Measurements from ENCODE around the gene KRTAP5-9. TPM values are rescaled to one million over a fixed set of nuclear protein-coding genes. Genes with fewer than 3 reads are reported as not detected.
"Not testable (repeated sequence)": the region's sequence is repeated elsewhere in the genome, so short reads cannot be mapped to it uniquely, and the experiment has no call there.

KRTAP5-9 gene, protein sequence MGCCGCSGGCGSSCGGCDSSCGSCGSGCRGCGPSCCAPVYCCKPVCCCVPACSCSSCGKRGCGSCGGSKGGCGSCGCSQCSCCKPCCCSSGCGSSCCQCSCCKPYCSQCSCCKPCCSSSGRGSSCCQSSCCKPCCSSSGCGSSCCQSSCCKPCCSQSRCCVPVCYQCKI
- total RNA-seq (2014; rRNA removed; shearing (Covaris generic)) = not detected in 2 replicates

DNA sequence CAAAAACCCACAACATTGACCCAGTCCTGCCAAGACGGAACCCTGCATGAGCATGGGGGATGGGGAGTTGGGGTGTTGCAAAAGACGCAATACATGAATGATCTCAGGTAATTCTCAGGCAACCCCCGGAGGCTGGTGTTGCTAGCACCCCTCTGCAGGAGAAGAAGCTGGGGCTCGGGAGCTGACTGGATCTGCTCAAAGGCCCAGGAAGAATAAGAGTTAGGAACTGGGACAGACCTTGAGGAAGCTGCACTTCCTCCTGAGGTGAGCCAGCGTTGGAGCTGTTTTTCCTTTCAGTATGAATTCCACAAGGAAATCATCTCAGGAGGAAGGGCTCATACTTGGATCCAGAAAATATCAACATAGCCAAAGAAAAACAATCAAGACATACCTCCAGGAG lies at the start of gene KRTAP5-9:
KRTAP5-9 (plus strand) TSS at position 301 of the 400 bp plus-strand sequence. CDS start 238 bp downstream, outside the sequence.
- no peak for DNase-seq (ENCODE audit: low read depth)

DNA sequence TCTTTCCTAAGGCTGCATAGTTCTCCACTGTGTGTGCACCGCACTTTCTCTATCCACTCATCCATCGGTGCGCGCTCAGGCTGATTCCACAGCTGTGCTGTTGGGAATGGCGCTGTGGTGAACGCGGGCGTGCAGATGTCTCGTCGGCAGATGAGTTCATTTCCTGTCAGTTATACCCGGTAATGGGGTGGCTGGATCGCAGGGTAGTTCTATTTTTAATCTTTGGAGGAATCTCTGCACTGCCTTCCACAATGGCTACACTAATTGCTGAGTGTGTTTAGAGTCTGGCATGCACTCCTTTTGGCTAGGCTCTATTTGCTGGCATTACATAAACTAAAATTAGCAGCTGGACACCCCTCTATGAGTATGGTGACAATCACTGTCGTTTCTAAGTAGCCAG lies 49.1 kb upstream of the KRTAP5-9 start:
- peak; percentile 85 for DNase-seq (ENCODE audit: low read depth)

DNA sequence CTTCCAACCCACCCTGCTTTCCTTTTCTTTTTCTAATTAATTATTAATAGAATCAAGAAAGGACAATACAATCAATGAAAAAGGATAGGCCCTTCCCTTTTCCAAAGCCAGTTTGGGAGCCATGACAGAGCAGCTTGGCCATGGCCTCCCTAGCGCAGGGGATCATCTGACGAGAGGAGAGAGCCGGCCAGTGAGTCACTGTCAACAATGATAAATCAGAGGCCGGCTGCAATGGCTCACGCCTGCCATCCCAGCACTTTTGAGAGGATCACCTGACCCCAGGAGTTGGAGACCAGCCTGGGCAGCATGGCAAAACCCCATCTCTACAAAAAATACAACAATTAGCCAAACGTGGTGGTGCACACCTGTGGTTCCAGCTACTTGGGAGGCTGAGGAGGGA lies 48.7 kb upstream of the KRTAP5-9 start:
- DNase-seq (ENCODE audit: low read depth) = peak; percentile 67

DNA sequence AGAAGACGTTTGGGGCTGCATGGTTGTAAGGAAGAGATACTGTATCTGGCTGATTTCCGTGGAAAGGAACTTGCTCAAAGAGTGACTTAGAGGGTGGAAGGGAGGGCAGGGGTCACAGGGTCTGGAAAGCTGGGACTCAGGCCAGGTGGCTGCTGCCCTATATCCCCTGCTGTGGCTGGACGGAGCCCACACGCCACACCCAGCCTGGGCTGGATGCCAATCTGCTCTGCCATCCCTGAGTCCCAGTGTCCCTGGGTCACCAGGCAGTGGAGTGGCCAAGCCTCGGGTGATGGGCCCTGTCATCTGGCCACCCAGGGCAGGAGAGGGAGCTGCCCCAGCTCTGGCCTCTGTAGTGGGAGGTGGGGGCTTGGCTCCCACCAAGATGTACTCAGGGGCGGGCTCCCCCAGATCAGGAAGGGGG lies 47.6 kb upstream of the KRTAP5-9 start:
- DNase-seq (ENCODE audit: low read depth) = peak; percentile 61

DNA sequence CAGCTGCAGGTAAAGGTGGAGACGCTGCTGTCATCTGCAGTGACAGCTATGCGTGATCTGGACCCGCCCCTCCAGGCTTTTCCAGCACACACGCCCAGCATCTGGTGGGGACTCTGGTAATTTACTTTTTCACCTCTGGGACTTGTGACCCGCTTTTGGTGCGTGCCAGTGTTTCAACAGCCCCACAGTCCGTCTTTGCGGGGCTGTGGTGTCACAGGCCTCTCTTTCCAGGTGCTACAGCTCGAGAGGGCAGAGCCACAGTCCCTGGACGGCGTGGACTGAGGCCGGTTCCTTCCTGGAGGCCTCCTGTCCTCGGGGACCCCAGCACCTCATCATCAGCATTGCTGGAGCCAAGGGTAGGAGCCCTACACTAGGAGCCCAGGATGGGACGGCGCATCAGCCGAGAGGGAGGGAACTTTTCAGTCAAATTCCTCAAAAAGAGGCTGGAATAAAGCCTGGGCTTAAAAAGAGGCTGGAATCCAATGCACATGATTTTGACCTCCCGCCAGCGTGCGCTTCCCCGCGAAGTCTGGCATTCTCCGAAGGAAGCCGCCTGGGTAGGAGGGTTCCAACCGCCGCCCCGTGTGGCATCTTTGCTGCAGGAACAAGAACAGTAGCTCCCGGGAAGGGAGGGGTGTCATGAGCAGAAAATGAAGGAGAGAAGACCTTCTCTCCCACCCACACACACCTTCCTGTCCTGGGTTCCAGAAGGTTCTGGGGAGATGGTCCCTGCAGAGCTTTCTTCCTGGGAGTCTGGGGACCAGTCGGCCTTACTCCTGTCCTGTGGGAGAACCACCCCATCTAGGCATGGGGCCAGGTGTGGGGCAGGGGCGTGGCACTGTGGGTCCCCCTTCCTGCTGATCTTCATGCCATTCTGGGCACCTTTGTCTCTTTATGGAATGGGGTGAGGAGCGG lies 46.9 kb upstream of the KRTAP5-9 start:
- no peak for DNase-seq (ENCODE audit: low read depth)

DNA sequence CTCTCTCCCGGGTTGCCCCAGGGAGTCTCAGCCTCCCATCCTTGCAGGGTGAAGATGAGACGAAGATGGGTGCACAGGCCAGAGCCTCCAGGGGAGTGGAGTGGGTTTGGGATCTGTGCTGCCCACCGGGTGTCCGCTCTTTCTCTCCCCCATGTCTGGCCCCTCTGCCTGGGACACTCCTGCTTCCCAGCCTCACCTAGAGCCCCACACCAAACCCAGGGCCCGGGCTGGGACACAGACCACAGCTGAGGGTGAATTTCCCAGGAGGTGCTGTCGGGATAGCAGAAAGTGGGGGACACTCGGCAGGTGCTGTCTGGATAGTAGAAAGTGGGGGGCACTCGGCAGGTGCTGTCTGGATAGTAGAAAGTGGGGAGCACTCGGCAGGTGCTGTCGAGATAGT lies 46.2 kb upstream of the KRTAP5-9 start:
- no peak for DNase-seq (ENCODE audit: low read depth)

DNA sequence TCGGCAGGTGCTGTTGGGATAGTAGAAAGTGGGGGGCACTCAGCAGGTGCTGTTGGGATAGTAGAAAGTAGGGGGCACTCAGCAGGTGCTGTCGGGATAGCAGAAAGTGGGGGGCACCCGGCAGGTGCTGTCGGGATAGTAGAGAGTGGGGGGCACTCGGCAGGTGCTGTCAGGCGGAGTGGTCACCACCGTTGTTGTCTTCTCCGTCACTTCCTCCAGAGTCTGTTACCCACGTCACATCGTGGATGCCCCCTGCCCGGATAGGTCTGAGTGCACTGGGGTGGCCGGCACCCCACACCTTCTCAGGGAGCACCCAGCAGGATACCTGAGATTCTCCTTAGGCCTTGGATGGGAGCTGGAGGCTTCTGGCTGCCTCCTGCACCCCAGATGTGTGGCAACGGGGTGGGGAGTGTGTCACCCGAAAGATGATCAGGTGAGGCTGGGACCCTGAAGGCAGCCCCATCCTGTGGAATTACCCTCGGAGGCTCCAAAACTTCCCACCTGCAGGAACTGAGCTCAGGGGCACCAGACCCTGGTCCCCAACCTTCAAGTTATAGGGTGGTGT lies 45.3 kb upstream of the KRTAP5-9 start:
- no peak for DNase-seq (ENCODE audit: low read depth)

DNA sequence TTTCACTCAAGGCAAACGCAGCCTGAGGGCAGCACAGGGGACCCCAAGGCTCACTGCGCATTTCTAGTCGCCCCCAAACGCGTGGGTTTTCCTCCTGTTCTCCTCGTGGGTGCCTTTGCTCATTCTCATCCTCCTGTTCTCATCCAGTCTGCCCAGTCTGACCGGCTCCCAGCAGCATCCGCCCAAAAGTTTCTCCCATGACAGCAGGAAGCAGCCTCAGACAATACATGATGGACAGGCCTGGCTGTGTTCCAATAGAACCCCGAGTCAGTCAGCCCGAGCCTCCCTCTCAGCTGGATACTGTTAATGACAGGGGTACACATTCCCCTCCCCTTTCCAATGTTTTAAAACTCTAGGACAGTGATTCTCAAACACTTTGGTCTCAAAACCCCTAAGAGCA lies 43.7 kb upstream of the KRTAP5-9 start:
- no peak for DNase-seq (ENCODE audit: low read depth)

DNA sequence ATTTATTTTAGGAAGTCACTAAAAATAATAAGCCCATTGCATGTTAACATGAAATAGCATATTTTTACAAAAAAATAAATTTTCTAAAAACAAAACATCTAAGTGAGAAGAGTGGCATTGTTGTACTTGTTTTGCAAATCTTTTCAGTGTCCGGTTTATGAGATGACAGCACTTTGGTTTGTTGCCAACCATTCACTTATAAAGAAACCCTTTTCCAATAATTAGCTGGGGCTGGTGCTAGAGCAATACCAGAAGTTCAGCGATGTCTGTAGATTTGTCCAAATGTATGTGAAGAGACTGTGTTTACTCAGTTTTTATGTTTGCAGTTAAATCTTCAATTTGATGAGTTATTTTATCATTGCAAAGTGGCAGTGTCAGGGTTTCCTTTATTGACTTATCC lies 43.2 kb upstream of the KRTAP5-9 start:
- DNase-seq (ENCODE audit: low read depth) = no peak

DNA sequence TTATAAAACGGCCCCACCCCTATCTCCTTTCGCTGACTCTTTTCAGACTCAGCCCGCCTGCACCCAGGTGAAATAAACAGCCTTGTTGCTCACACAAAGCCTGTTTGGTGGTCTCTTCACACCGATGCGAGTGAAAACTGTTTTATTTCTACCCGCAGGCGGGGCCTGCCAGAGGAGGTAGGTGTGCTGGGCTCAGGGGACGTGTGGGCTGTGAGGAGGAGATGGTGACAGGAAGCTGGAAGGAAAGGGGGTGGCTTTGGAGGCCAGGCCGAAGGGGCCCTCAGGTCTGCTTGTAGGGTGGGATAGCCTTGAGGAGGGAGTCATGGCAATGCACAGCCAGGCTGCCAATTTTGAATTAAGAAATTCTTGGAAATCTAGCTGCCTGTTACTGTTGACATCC lies 42.4 kb upstream of the KRTAP5-9 start:
- DNase-seq (ENCODE audit: low read depth) = no peak

DNA sequence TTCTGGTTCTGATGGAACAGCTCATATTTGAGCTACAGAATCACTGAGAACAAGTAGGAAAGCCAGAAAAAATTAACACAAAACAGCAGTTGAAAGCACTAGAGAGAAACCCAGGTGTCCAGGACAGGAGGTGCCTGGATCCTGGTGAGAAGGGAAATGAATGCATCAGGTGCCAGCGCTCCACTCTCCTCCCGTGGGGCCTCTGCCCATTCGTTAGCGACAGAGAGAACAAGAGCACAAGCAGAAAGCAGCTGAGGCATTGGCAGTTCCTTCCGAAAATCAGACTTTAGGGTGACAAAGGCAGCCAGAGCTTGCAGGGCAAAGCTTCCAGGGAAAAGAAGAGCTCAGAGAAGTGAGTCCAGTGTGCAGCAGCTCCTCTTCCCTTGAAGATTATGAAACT lies 41.1 kb upstream of the KRTAP5-9 start:
- no peak for DNase-seq (ENCODE audit: low read depth)

DNA sequence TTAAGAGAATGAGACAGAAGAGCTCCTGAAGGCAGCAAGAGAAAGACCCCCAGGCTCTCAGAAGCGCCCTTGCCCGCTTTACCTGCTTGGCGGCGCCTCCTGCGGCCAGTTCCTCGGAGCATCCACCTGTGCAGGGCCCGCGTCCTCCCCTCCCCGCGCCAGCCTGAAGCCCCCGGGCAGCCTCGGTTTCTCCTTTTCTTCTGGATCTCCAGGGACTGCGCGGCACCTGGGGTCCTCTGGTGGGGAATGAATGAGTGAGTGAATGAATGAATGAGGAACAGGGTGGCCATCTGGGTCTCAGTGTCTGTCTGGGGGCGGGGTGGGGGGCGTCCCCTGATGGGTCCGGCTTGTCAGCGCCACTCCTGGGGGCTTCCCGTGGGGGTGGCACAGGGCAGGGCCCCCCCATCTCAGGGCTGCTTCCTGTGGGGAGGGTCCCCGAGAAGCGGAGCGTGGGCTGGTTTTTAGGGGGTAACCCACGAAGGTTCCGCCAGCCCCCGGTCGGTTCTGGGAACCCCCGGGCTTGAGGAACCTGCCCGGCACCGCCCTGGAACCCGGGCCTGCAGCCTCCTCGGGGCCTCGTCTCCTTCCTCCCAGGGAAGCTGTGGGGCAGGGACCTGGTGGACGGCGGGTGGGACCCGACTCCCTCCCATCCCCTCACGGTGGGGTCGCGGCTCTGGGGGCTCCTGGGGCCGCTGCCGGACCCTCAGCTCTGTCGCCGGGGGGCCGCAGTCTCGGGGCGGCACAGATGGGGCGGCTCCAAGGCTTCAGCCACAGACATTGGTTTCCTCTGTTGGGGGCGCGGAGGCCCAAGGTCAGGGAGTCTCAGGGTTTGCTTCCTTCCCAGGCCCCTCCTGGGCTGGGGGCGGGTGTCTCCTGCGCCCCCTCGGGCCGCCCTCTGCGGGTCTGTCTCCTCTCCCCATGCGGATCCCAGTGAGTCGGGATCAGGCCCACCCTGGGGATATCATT lies 29.4 kb upstream of the KRTAP5-9 start:
- DNase-seq (ENCODE audit: low read depth) = no peak

DNA sequence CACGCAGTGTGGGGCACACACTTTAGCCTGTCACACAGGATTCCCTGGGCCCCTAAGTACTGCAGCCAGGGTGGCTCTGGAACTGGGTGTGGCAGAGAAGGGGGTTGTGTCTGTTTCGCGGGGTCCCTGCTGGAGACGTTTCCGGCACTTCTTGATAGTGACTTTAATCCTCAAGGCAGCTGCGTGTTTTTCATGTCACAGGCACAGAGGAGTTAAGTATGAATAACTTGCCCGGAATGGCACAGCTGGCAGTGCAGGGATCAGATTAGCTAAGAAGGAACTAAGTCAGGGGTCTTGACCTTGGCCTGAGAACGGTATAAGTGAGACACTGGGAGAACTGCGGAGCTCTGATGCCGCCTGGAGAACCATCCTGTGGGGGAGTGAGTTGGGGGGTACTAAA lies 28.7 kb upstream of the KRTAP5-9 start:
- DNase-seq (ENCODE audit: low read depth) = no peak

DNA sequence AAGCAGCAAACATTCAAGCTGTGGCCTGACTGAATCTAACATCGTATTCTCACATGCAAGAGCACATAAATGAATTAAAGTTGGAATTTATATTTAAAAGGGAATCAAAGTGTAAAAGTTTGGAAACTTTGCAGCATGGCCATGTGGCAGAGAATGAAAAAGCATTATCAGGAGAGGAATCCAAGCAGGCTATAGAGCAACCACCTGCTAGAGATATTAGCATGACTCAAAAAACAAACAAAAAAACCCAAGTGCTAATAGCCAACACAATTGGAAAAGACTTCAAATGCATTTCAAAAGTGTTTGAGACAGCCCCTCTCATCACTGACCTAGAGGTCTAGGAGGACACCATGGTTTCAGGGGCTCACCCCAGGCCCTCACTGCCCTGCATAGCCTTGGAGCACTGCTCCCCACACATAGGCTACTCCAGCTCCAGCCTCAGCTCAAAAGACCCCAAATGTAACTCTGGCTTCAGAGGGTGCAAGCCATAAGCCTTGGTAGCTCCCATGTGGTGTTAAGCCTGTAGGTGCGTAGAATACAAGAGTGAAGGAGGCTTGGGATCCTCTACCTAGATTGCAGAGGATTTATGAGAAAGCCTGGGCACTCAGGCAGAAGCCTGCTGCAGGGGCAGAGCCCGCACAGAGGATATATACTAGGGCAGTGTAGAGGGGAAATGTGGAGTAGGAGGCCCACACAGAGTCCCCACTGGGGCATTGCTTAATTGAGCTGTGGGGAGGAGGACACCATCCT lies 22.9 kb upstream of the KRTAP5-9 start:
- no peak for DNase-seq (ENCODE audit: low read depth)

DNA sequence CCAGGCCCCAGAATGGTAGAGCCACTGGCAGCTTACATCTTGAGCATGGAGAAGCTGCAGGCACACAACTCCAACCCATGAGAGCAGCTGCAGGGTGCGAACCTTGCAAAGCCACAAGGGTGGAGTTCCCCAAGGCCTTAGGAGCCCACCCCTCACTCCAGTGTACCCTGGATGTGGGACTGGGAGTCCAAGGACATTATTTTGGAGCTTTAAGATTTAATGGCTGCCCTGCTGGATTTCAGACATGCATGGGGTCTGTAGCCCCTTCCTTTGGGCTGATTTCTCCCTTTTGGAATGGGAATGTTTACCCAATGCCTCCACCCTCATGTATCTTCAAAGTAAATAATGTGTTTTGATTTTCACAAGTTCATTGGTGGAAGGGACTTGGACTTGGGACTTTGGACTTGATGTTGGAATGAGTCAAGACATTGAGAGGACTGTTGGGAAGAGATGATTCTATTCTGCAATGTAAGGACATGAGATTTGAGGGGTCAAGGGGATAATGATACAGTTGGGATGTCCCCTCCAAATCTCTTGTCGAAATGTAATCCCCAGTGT lies 22.2 kb upstream of the KRTAP5-9 start:
- DNase-seq (ENCODE audit: low read depth) = no peak

DNA sequence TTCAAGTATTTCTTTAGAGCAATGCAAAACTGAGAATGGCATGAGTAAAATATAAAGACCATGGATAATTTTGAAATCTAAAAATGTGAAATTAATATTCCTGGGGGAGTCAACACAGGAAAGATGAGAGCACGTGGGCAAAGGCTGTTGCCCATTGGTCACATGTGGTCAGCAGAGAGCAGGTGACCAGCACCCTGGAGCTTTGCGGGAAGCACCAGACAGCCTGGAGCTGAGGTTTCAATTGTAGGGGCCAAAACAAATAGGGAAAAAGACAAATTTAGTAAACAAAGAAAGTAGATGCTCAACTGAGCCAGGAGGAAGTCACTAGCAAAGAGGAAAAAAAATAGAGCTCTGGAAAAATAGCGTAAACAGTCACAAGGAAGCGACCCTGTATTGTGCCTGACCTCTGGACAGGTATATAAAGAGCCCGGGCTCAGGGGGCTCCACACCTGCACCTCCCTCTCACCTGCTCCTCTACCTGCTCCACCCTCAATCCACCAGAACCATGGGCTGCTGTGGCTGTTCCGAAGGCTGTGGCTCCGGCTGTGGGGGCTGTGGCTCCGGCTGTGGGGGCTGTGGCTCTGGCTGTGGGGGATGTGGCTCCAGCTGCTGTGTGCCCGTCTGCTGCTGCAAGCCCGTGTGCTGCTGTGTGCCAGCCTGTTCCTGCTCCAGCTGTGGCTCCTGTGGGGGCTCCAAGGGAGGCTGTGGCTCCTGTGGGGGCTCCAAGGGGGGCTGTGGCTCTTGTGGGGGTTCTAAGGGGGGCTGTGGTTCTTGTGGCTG lies 21.2 kb upstream of the KRTAP5-9 start, which contains the start of gene KRTAP5-7:
KRTAP5-7 (plus strand) TSS at position 472 of the 780 bp plus-strand sequence; CDS start at position 506, 34 bp downstream.
- DNase-seq (ENCODE audit: low read depth) = not testable (repeated sequence)

DNA sequence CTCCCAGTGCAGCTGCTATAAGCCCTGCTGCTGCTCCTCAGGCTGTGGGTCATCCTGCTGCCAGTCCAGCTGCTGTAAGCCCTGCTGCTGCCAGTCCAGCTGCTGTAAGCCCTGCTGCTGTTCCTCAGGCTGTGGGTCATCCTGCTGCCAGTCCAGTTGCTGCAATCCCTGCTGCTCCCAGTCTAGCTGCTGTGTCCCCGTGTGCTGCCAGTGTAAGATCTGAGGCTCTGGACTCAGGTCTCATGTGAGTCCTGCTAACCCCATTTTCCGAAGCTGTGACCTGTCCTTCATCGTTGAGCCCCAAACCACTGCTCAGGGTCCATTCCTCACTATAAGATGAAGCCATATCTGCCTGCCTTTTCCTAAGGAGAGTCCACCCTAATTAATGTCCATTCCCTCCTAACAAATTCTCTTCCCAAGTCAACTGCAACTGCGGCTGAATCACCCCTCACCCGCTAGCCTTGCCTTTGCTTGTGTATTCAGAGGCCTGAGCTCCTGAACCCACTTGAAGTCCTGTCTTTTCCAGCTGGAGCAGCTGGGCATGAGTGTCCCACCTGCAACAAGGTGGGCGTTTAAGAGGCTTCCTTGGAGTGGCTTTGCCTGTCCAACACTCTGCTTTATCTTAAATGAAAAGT lies 20.5 kb upstream of the KRTAP5-9 start:
- no peak for DNase-seq (ENCODE audit: low read depth)

DNA sequence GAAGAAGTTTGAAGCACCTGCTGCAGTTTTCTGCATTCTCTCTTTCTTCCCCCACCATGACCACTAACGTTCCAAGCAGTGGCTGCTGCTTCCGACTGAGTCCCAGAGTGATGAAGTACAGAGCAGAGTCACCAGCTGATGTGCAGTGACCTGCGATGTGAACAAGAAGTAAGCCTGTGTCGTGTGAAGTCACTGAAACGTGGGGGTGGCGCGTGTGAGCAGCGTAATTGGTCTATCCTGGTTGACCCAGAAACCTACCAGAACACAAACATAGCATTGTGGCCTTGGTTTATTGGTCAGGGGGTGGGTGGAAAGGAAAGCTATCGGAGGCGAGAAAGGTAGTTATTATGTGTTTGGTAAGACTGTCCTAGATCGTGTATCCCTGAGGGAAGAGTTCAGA lies 17.6 kb upstream of the KRTAP5-9 start:
- no peak for DNase-seq (ENCODE audit: low read depth)

DNA sequence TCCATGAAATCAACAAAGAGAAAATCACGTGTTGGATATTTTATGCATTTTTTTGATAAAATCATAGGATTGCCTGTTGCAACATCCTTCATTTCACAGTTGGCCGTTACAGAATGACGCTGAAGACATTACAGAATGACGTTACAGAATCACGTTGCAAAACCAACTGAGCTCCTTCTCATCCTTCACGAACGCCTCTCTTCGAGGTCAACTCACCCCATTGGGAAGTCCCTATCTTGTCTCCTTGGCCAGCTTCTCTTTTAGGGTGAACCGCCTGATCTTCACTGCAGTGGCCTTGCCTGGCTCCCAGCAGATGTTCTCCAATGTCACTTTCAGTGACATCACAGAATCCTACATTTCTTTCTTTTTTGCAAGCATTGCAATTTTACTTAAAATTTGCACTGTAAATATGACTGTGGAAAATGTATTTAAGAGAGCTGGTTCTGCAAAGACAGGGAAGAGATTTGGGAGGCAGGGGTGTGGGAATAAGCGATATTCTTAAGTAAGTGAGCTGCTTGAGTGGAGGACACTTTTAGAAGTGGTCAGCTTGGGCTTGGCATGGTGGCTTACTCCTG lies 16.1 kb upstream of the KRTAP5-9 start:
- DNase-seq (ENCODE audit: low read depth) = no peak
